Breast epithelium (tissue), 3 donors: Measurements from ENCODE around the gene FAM20C.

Experiments
- CTCF ChIP-seq, 3 donors: fragments of 450-650 bp; IDR thresholded peaks; one replicate each; pipeline ENCODE4 v1.5.1; 2016 to 2017; ENCODE audit warnings: antibody characterized with exemption in 3 of 3, mild to moderate bottlenecking in 3 of 3, moderate library complexity in 3 of 3
- POLR2AphosphoS5 ChIP-seq, 3 donors: sonication (generic); formaldehyde crosslinking; IDR thresholded peaks; one replicate each; pipeline ENCODE4 v1.6.1; 2017; ENCODE audit warnings: antibody characterized with exemption in 3 of 3

GRCh38 chr7:289756-290553 is 97.6 kb downstream of the FAM20C start, which contains the start of gene FOXL3:
- TF ChIP-seq CTCF (IDR thresholded peaks at IDR 0.05) (no peak), POLR2AphosphoS5 (IDR thresholded peaks at IDR 0.05) (no peak)
